ENCODE measurements around the gene RNF123. TPM values are rescaled to one million over a fixed set of nuclear protein-coding genes. Genes with fewer than 3 reads are reported as not detected.

The RNF123 gene
- polyA plus RNA-seq, 1 experiment, result 61.2 TPM

DNA sequence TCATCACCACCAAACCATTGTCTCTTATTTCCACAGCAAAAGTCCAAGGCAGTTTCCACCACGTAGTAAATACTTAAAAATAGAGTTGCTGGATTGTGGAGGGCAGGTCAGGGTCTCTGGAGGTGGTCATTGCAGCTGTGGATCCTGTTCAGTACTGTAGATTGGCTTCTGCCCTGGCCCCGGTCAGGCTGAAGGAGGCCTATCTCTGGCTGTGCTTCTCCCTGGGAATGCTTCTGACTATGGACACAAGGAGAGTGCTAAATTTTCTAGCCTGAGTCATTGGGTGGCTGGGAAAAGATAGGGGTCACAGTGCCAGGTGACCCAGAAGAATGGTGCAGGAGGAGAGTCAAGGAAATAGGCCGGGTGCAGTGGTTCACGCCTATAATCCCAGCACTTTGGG, 60.7 kb downstream of the RNF123 start:
- TF ChIP-seq, protein P1, sequence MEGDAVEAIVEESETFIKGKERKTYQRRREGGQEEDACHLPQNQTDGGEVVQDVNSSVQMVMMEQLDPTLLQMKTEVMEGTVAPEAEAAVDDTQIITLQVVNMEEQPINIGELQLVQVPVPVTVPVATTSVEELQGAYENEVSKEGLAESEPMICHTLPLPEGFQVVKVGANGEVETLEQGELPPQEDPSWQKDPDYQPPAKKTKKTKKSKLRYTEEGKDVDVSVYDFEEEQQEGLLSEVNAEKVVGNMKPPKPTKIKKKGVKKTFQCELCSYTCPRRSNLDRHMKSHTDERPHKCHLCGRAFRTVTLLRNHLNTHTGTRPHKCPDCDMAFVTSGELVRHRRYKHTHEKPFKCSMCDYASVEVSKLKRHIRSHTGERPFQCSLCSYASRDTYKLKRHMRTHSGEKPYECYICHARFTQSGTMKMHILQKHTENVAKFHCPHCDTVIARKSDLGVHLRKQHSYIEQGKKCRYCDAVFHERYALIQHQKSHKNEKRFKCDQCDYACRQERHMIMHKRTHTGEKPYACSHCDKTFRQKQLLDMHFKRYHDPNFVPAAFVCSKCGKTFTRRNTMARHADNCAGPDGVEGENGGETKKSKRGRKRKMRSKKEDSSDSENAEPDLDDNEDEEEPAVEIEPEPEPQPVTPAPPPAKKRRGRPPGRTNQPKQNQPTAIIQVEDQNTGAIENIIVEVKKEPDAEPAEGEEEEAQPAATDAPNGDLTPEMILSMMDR (IDR thresholded peaks at IDR 0.05; ENCODE audit: insufficient read depth, low read depth, low read length), result no peak
- Histone ChIP-seq H3K27me3 (ENCODE audit: control insufficient read depth, insufficient read depth, low read length) (no peaks in the 10 kb centered on the region), H3K4me3 (ENCODE audit: low read depth, low read length) (no peak overlapping the region), H3K36me3 (ENCODE audit: control insufficient read depth, insufficient read depth, low read length) (peaks cover 3% of the 10 kb centered on the region; the same call in 1 of the 2 replicates)
- ChIA-PET POLR2A (no interaction called here), CTCF (interaction anchor here (0.6 kb wide), 1 partner anchor 81 kb away, joined by 5 read pairs; no protein-coding TSS in a partner anchor)
- no peak for DNase-seq (ENCODE audit: low read depth)

DNA sequence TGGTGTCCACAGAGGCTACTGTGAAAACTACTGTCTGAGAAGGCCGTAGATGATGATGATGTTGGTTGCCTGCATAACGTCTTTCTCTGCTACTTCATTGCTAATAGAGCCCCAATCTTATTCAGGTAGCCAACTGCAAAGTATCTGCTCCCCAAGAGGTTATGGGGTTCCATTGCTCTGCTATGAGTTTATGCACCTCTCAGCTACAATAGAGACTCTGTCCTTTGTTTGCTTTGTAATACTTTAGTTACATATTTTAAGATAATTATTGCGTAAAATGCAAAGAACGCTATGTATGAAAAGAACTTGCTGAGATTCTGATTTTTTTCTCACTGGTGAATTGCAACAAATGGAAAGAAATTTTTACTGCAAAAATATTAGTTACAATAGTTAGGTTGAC, 62.1 kb downstream of the RNF123 start:
- ChIA-PET POLR2A (no interaction called here), CTCF (no interaction called here)
- Histone ChIP-seq H3K36me3 (ENCODE audit: control insufficient read depth, insufficient read depth, low read length) (peaks cover 3% of the 10 kb centered on the region; the same call in 1 of the 2 replicates), H3K4me3 (ENCODE audit: low read depth, low read length) (no peak overlapping the region), H3K27me3 (ENCODE audit: control insufficient read depth, insufficient read depth, low read length) (no peaks in the 10 kb centered on the region)
- no peak for DNase-seq (ENCODE audit: low read depth)
- TF ChIP-seq, protein P1 (IDR thresholded peaks at IDR 0.05; ENCODE audit: insufficient read depth, low read depth, low read length), result no peak

DNA sequence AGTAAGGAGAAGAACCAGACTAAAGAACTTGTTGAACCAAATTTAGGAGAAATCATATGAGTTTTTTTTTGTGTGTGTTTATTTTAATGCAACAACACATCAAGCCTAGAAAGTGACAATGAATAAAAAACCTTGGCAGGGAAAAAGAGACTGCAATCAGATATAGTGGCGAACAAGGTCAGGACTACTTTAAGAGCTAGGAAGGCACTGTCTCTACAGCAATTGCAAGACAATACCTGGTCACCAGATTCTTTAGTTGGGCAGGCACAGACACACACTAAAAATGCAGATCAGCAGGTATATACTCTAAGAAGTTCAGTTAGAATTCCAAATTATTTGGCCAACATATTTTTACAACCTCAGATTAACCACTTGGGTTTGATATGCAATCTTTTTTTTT, 65.2 kb downstream of the RNF123 start:
- CTCF ChIA-PET, result interaction anchor here (0.6 kb wide), 1 partner anchor 52 kb away, joined by 3 read pairs; no protein-coding TSS in a partner anchor
- H3K36me3 ChIP-seq (ENCODE audit: control insufficient read depth, insufficient read depth, low read length), result peaks cover under 1% of the 10 kb centered on the region; the same call in 1 of the 2 replicates
- no peak for DNase-seq (ENCODE audit: low read depth)
- H3K4me3 ChIP-seq (ENCODE audit: low read depth, low read length), result no peak overlapping the region
- TF ChIP-seq, protein P1 (IDR thresholded peaks at IDR 0.05; ENCODE audit: insufficient read depth, low read depth, low read length), result no peak
- POLR2A ChIA-PET, result no interaction called here
- H3K27me3 ChIP-seq (ENCODE audit: control insufficient read depth, insufficient read depth, low read length), result no peaks in the 10 kb centered on the region

DNA sequence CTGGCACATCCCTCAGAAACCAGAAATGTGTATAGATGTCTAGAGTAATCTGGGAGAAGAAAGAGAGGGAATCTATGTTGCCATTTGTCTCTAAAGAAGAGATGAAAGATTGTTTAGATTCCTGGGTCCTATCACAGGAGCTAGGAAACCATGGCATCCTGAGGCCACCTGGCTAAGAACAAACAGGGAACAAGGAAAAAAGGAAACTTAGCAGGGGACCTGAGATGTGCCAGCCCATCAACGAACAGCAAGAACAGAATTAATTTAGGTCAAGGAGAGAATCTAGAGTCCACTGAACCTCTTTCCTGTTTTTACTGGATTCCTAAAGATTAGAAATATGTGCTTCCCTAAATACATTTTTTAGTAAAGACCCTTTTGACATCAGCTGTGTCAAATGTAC, 66.7 kb downstream of the RNF123 start:
- no peak for DNase-seq (ENCODE audit: low read depth)
- Histone ChIP-seq H3K36me3 (ENCODE audit: control insufficient read depth, insufficient read depth, low read length) (peaks cover 2% of the 10 kb centered on the region; the same call in 1 of the 2 replicates), H3K4me3 (ENCODE audit: low read depth, low read length) (no peak overlapping the region), H3K27me3 (ENCODE audit: control insufficient read depth, insufficient read depth, low read length) (no peaks in the 10 kb centered on the region)
- CTCF ChIA-PET, result no interaction called here
- TF ChIP-seq, protein P1 (IDR thresholded peaks at IDR 0.05; ENCODE audit: insufficient read depth, low read depth, low read length), result no peak
- POLR2A ChIA-PET, result no interaction called here

GRCh38 chr3:49757197-49757596, 67.8 kb downstream of the RNF123 start:
- CTCF ChIA-PET, result interaction anchor here (0.8 to 1.1 kb wide), 2 partner anchors 45 to 47 kb away, joined by 3 read pairs; no protein-coding TSS in a partner anchor
- POLR2A ChIA-PET, result no interaction called here

More at GRCh38 chr3:49757197-49757596, 67.8 kb downstream of the RNF123 start:
- no peak overlapping the region for H3K4me3 ChIP-seq (ENCODE audit: low read depth, low read length)
- TF ChIP-seq, protein P1 (IDR thresholded peaks at IDR 0.05; ENCODE audit: insufficient read depth, low read depth, low read length), result no peak
- DNase-seq (ENCODE audit: low read depth), result no peak
- H3K27me3 ChIP-seq (ENCODE audit: control insufficient read depth, insufficient read depth, low read length), result no peaks in the 10 kb centered on the region
- peaks cover 2% of the 10 kb centered on the region; the same call in 1 of the 2 replicates for H3K36me3 ChIP-seq (ENCODE audit: control insufficient read depth, insufficient read depth, low read length)
